K562 (cell line): ENCODE data around the gene VARS1. TPM values are rescaled to one million over a fixed set of nuclear protein-coding genes. Genes with fewer than 3 reads are reported as not detected.

Experiments
- CHD1 ChIP-seq: fragments of 200-600 bp; sonication (generic); IDR thresholded peaks from one replicate; pipeline ENCODE4 v1.6.1; 2012; ENCODE audit warnings: mild to moderate bottlenecking, moderate library complexity, low read length, inconsistent platforms
- DPF2 ChIP-seq: fragments of 450-650 bp; IDR thresholded peaks from 2 replicates; pipeline ENCODE4 v1.6.1; 2016
- HNRNPK ChIP-seq: fragments of 200-400 bp; formaldehyde crosslinking; IDR thresholded peaks from one replicate; pipeline ENCODE4 v1.6.1; 2018; ENCODE audit warnings: mild to moderate bottlenecking, low read depth, low read length; ENCODE audit not compliant: poor library complexity, severe bottlenecking
- NFYB ChIP-seq: IDR thresholded peaks from 2 replicates; pipeline ENCODE4 v1.6.1; 2011; ENCODE audit warnings: mild to moderate bottlenecking, moderate library complexity; ENCODE audit not compliant: insufficient read length; ENCODE audit errors: extremely low read depth
- POLR2G ChIP-seq: fragments of 200-400 bp; formaldehyde crosslinking; IDR thresholded peaks from 2 replicates; pipeline ENCODE4 v1.6.1; 2017; ENCODE audit warnings: low read depth, mild to moderate bottlenecking, antibody characterized with exemption, low read length, moderate library complexity
- TEAD4 ChIP-seq, 2 experiments: sonication (generic) in 1 of 2; formaldehyde crosslinking in 1 of 2; IDR thresholded peaks; 2 replicates each; pipeline versions ENCODE4 v1.6.1 to v1.8.0; 2012 to 2022; ENCODE audit warnings: borderline replicate concordance in 1 of 2, inconsistent platforms in 1 of 2, low read length in 1 of 2, mild to moderate bottlenecking in 1 of 2, missing genetic modification reagents in 1 of 2
- TRIM24 ChIP-seq, 2 experiments: fragments of 450-650 bp; IDR thresholded peaks; 2 replicates each; pipeline ENCODE4 v1.6.1; 2016
- ZNF184 ChIP-seq: sonication (generic); formaldehyde crosslinking; IDR thresholded peaks from 2 replicates; pipeline ENCODE4 v1.5.0; 2020; ENCODE audit warnings: missing genetic modification reagents
- ZNF354B ChIP-seq: fragments of 250-450 bp; sonication (Bioruptor Pico); IDR thresholded peaks from 2 replicates; pipeline ENCODE4 v1.4.0; 2020
- ZNF79 ChIP-seq: fragments of 250-450 bp; sonication (Bioruptor Pico); IDR thresholded peaks from 2 replicates; pipeline ENCODE4 v1.4.0; 2020; ENCODE audit warnings: low read depth, mild to moderate bottlenecking, moderate library complexity
- polyA plus RNA-seq, 8 experiments: library from polyadenylated mRNA; depleted of rRNA in 4 of 8; stranded (reverse) in 5 of 8; unstranded in 3 of 8; fragments of >200 nt; fragmentation: Nextera tagmentation in 2 of 8; fragmentation: Illumina TruSeq in 1 of 8; extraction: Ambion mirVana in 2 of 8; extraction: Trizol in 1 of 8; gene quantifications; 2 replicates each; pipeline versions ENCODE4 v1.2.1 to v1.2.3, GENCODE V29; 2011 to 2014; ENCODE audit warnings: inconsistent platforms in 1 of 8, missing spikeins in 1 of 8
- total RNA-seq, 7 experiments: library from RNA; depleted of rRNA in 6 of 7; stranded (reverse); fragments of >200 nt in 6 of 7; fragmentation: Illumina TruSeq in 2 of 7; extraction: Trizol in 2 of 7; gene quantifications; 2 replicates each; pipeline versions ENCODE4 v1.2.1 to v1.2.3, GENCODE V29; 2011 to 2021; ENCODE audit warnings: low replicate concordance in 1 of 7
- TF ChIP-seq, protein P1 (sequence below): sonication (generic); formaldehyde crosslinking; IDR thresholded peaks from 2 replicates; pipeline ENCODE4 v1.8.1; 2023; ENCODE audit warnings: mild to moderate bottlenecking, missing genetic modification reagents
- TF ChIP-seq, protein P2 (sequence below), 3 experiments: fragments of 200-800 bp in 1 of 3; fragments of 250-450 bp in 1 of 3; fragments of 450-650 bp in 1 of 3; sonication (Bioruptor Pico) in 1 of 3; sonication (Bioruptor generic) in 1 of 3; formaldehyde crosslinking in 1 of 3; IDR thresholded peaks; 2 replicates each; pipeline versions ENCODE4 v1.6.1 to v1.8.0; 2016 to 2022; ENCODE audit warnings: mild to moderate bottlenecking in 2 of 3, missing genetic modification characterization in 2 of 3, missing compliant biosample characterization in 1 of 3, moderate library complexity in 1 of 3
- TF ChIP-seq, protein P3 (sequence below): fragments of 250-450 bp; sonication (Bioruptor Pico); IDR thresholded peaks from 2 replicates; pipeline ENCODE4 v1.8.0; 2021; ENCODE audit warnings: moderate library complexity, mild to moderate bottlenecking, inconsistent platforms
- TF ChIP-seq, protein P4 (sequence below): sonication (generic); formaldehyde crosslinking; IDR thresholded peaks from 2 replicates; pipeline ENCODE4 v1.8.1; 2023; ENCODE audit warnings: mild to moderate bottlenecking, missing genetic modification reagents, moderate library complexity
- TF ChIP-seq, protein P5 (sequence below): sonication (generic); formaldehyde crosslinking; IDR thresholded peaks from 2 replicates; pipeline ENCODE4 v1.8.1; 2023; ENCODE audit warnings: mild to moderate bottlenecking, missing genetic modification reagents
- TF ChIP-seq, protein P6 (sequence below), 2 experiments: fragments of 450-650 bp in 1 of 2; sonication (generic) in 1 of 2; formaldehyde crosslinking; conservative IDR thresholded peaks; 2 replicates each; pipeline versions ENCODE4 v1.4.0 to v1.8.1; 2020 to 2022; ENCODE audit warnings: mild to moderate bottlenecking in 1 of 2, missing genetic modification reagents in 1 of 2

VARS1 gene
- total and polyA plus RNA-seq, 9 of the 15 experiments (the other 6 are each of a cell fraction or from before 2014, with no cell fraction given): 2.9 to 488 (median 130) TPM

DNA sequence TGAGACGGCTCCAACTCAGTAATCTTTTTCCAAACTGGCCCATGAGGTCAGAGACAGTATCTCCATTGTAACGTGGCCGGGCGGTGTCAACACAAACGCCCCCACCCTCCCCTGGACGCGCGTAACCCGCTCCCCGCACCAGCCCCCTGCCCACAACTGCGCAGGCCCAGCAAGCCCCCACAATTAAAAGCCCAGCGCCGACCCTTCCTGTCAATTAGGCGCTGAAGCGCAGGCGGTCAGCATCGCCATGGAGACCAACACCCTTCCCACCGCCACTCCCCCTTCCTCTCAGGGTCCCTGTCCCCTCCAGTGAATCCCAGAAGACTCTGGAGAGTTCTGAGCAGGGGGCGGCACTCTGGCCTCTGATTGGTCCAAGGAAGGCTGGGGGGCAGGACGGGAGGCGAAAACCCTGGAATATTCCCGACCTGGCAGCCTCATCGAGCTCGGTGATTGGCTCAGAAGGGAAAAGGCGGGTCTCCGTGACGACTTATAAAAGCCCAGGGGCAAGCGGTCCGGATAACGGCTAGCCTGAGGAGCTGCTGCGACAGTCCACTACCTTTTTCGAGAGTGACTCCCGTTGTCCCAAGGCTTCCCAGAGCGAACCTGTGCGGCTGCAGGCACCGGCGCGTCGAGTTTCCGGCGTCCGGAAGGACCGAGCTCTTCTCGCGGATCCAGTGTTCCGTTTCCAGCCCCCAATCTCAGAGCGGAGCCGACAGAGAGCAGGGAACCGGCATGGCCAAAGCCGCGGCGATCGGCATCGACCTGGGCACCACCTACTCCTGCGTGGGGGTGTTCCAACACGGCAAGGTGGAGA, 19.7 kb upstream of the VARS1 start, which contains the start of the genes HSPA1A and HSPA1L (continued):
- TF ChIP-seq, protein P1, sequence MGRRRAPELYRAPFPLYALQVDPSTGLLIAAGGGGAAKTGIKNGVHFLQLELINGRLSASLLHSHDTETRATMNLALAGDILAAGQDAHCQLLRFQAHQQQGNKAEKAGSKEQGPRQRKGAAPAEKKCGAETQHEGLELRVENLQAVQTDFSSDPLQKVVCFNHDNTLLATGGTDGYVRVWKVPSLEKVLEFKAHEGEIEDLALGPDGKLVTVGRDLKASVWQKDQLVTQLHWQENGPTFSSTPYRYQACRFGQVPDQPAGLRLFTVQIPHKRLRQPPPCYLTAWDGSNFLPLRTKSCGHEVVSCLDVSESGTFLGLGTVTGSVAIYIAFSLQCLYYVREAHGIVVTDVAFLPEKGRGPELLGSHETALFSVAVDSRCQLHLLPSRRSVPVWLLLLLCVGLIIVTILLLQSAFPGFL: peak; percentile 81; the same call in 1 of the 2 replicates
- TF ChIP-seq HNRNPK: no peak
- no peak for TF ChIP-seq ZNF354B
- peak; percentile 90 for TF ChIP-seq NFYB
- TF ChIP-seq ZNF184 (CRISPR knock-in tag): no peak
- TF ChIP-seq, protein P2, sequence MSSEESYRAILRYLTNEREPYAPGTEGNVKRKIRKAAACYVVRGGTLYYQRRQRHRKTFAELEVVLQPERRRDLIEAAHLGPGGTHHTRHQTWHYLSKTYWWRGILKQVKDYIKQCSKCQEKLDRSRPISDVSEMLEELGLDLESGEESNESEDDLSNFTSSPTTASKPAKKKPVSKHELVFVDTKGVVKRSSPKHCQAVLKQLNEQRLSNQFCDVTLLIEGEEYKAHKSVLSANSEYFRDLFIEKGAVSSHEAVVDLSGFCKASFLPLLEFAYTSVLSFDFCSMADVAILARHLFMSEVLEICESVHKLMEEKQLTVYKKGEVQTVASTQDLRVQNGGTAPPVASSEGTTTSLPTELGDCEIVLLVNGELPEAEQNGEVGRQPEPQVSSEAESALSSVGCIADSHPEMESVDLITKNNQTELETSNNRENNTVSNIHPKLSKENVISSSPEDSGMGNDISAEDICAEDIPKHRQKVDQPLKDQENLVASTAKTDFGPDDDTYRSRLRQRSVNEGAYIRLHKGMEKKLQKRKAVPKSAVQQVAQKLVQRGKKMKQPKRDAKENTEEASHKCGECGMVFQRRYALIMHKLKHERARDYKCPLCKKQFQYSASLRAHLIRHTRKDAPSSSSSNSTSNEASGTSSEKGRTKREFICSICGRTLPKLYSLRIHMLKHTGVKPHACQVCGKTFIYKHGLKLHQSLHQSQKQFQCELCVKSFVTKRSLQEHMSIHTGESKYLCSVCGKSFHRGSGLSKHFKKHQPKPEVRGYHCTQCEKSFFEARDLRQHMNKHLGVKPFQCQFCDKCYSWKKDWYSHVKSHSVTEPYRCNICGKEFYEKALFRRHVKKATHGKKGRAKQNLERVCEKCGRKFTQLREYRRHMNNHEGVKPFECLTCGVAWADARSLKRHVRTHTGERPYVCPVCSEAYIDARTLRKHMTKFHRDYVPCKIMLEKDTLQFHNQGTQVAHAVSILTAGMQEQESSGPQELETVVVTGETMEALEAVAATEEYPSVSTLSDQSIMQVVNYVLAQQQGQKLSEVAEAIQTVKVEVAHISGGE (CRISPR knock-in tag; IDR thresholded peaks at IDR 0.05): peak in 1 of 3 experiments; percentile 79; a peak in 2 of 6 replicates
- TF ChIP-seq, protein P3, sequence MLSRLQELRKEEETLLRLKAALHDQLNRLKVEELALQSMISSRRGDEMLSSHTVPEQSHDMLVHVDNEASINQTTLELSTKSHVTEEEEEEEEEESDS: no peak
- TF ChIP-seq POLR2G: peak; percentile 99
- TF ChIP-seq TEAD4 (IDR thresholded peaks at IDR 0.05; ENCODE audit: low read length): peak; percentile 65
- TF ChIP-seq TEAD4 (CRISPR knock-in tag; IDR thresholded peaks at IDR 0.05; ENCODE audit: borderline replicate concordance): peak; percentile 71; the same call in 1 of the 2 replicates
- no peak for TF ChIP-seq DPF2
- TF ChIP-seq TRIM24 (IDR thresholded peaks at IDR 0.05): peak in 1 of 2 experiments; percentile 49; a peak in 2 of 4 replicates
- no peak for TF ChIP-seq ZNF79 (CRISPR knock-in tag)
- TF ChIP-seq, protein P4, sequence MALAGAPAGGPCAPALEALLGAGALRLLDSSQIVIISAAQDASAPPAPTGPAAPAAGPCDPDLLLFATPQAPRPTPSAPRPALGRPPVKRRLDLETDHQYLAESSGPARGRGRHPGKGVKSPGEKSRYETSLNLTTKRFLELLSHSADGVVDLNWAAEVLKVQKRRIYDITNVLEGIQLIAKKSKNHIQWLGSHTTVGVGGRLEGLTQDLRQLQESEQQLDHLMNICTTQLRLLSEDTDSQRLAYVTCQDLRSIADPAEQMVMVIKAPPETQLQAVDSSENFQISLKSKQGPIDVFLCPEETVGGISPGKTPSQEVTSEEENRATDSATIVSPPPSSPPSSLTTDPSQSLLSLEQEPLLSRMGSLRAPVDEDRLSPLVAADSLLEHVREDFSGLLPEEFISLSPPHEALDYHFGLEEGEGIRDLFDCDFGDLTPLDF (CRISPR knock-in tag): peak; percentile 89
- TF ChIP-seq, protein P5, sequence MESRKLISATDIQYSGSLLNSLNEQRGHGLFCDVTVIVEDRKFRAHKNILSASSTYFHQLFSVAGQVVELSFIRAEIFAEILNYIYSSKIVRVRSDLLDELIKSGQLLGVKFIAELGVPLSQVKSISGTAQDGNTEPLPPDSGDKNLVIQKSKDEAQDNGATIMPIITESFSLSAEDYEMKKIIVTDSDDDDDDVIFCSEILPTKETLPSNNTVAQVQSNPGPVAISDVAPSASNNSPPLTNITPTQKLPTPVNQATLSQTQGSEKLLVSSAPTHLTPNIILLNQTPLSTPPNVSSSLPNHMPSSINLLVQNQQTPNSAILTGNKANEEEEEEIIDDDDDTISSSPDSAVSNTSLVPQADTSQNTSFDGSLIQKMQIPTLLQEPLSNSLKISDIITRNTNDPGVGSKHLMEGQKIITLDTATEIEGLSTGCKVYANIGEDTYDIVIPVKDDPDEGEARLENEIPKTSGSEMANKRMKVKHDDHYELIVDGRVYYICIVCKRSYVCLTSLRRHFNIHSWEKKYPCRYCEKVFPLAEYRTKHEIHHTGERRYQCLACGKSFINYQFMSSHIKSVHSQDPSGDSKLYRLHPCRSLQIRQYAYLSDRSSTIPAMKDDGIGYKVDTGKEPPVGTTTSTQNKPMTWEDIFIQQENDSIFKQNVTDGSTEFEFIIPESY (CRISPR knock-in tag): peak; percentile 45; the same call in 1 of the 2 replicates
- TF ChIP-seq, protein P6, sequence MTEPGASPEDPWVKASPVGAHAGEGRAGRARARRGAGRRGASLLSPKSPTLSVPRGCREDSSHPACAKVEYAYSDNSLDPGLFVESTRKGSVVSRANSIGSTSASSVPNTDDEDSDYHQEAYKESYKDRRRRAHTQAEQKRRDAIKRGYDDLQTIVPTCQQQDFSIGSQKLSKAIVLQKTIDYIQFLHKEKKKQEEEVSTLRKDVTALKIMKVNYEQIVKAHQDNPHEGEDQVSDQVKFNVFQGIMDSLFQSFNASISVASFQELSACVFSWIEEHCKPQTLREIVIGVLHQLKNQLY (CRISPR knock-in tag; conservative IDR thresholded peaks at IDR 0.05): peak in 1 of 2 experiments; percentile 97; a peak in 2 of 4 replicates
- TF ChIP-seq CHD1: peak; percentile 17
